Upper lobe of left lung (tissue), 6 donors: ENCODE data around the gene OR4D9. TPM values are rescaled to one million over a fixed set of nuclear protein-coding genes. Genes with fewer than 3 reads are reported as not detected.

Experiments used
- ATAC-seq, 2 donors: fragments of 200-7000 bp; cut with Tn5 transposase; one replicate each; pipeline ENCODE4 v1.9.1; 2022; ENCODE audit warnings: mild to moderate bottlenecking in 2 of 2, moderate library complexity in 2 of 2; ENCODE audit not compliant: low FRiP score in 2 of 2
- DNase-seq, 2 donors: peaks; one replicate each; pipeline ENCODE4 v3.0.0-alpha.2; 2019 to 2020
- H3K27ac ChIP-seq, 4 donors: fragments of 200-600 bp; sonication (generic); one replicate each; pipeline ENCODE4 v1.5.1; 2016 to 2019
- H3K27me3 ChIP-seq, 4 donors: fragments of 200-600 bp; sonication (generic); one replicate each; pipeline ENCODE4 v1.5.1; 2017 to 2019
- H3K36me3 ChIP-seq, 4 donors: fragments of 200-600 bp; sonication (generic); one replicate each; pipeline ENCODE4 v1.5.1; 2016 to 2019
- H3K4me1 ChIP-seq, 4 donors: fragments of 200-600 bp; sonication (generic); one replicate each; pipeline ENCODE4 v1.5.1; 2018 to 2019
- H3K4me3 ChIP-seq, 4 donors: fragments of 200-600 bp; sonication (generic); one replicate each; pipeline ENCODE4 v1.5.1; 2017 to 2019; ENCODE audit warnings: mild to moderate bottlenecking in 2 of 4, moderate library complexity in 1 of 4
- H3K9me3 ChIP-seq, 4 donors: fragments of 200-600 bp; sonication (generic); one replicate each; pipeline ENCODE4 v1.5.1; 2018 to 2019
- EP300 ChIP-seq, 4 donors: sonication (generic); formaldehyde crosslinking; IDR thresholded peaks; one replicate each; pipeline ENCODE4 v1.5.1; 2017; ENCODE audit warnings: antibody characterized with exemption in 4 of 4, control low read depth in 2 of 4
- POLR2A ChIP-seq, 4 donors: fragments of 450-650 bp; IDR thresholded peaks; one replicate each; pipeline ENCODE4 v1.5.1; 2016 to 2017; ENCODE audit warnings: antibody characterized with exemption in 4 of 4, mild to moderate bottlenecking in 2 of 4
- POLR2AphosphoS5 ChIP-seq, 2 donors: sonication (generic); formaldehyde crosslinking; IDR thresholded peaks; one replicate each; pipeline ENCODE4 v1.5.1; 2017; ENCODE audit warnings: antibody characterized with exemption in 2 of 2
- WGBS, 2 donors: methylation state at CpG; one replicate each; pipeline ENCODE4 v1.1.5; 2017 to 2018; 5-methylcytosine and 5-hydroxymethylcytosine counted together
- total RNA-seq, 6 donors: library from RNA; depleted of rRNA in 4 of 6; stranded (reverse); fragments of >200 nt in 4 of 6; gene quantifications; one replicate each; pipeline versions ENCODE4 v1.1.0 to v1.2.1, GENCODE V29; 2016 to 2021
- TF ChIP-seq, protein P1 (sequence below), 6 experiments: fragments of 450-650 bp in 4 of 6; fragments of 200-600 bp in 2 of 6; sonication (generic) in 2 of 6; IDR thresholded peaks; one replicate each; pipeline ENCODE4 v1.5.1; 2016 to 2019; ENCODE audit warnings: antibody characterized with exemption in 6 of 6
- donor health status: DM: no; HTN: no; CAD: no; lungs with moderate emphysema.
- donor health status: DM: no; HTN: yes; CAD: no; lungs with severe emphysema.

OR4D9 gene
- total RNA-seq, 6 donors from 2014 or later: not detected

- Histone ChIP-seq H3K27ac (peak overlapping the region; percentile 64 to 86 (median 86)), H3K36me3 (no peaks in the 10 kb centered on the region), H3K4me1 (peaks cover 3 to 44% (median 16%) of the 10 kb centered on the region in 4 donors), H3K4me3 (peak overlapping the region; percentile 56 to 95 (median 74)), H3K9me3 (no peaks in the 10 kb centered on the region), H3K27me3 (no peaks in the 10 kb centered on the region)
- peak; percentile 90 to 93 for DNase-seq
- 5 to 9% methylated on average over 24 to 26 of the region's 40 CpGs for WGBS, 2 donors
- TF ChIP-seq POLR2AphosphoS5 (IDR thresholded peaks at IDR 0.05) (peak; percentile 18 to 61), EP300 (IDR thresholded peaks at IDR 0.05) (no peak), POLR2A (IDR thresholded peaks at IDR 0.05) (peak in 1 of 4 donors; percentile 43)
- peak; percentile 92 to 93 for ATAC-seq
These were observed 49.5 kb downstream of the OR4D9 start for GRCh38 chr11:59560702-59561473.

GRCh38 chr11:59562292-59562691, 51.0 kb downstream of the OR4D9 start:
- H3K9me3 ChIP-seq: no peaks in the 10 kb centered on the region
- no peak overlapping the region for H3K27ac ChIP-seq
- no peak for DNase-seq
- WGBS, 2 donors: 84 to 86% methylated on average over 3 of the region's 3 CpGs
- ATAC-seq: no peak
- H3K4me1 ChIP-seq: peaks cover 3 to 38% (median 12%) of the 10 kb centered on the region in 4 donors
- no peaks in the 10 kb centered on the region for H3K36me3 ChIP-seq
- no peak overlapping the region for H3K4me3 ChIP-seq
- no peaks in the 10 kb centered on the region for H3K27me3 ChIP-seq
- TF ChIP-seq, protein P1, sequence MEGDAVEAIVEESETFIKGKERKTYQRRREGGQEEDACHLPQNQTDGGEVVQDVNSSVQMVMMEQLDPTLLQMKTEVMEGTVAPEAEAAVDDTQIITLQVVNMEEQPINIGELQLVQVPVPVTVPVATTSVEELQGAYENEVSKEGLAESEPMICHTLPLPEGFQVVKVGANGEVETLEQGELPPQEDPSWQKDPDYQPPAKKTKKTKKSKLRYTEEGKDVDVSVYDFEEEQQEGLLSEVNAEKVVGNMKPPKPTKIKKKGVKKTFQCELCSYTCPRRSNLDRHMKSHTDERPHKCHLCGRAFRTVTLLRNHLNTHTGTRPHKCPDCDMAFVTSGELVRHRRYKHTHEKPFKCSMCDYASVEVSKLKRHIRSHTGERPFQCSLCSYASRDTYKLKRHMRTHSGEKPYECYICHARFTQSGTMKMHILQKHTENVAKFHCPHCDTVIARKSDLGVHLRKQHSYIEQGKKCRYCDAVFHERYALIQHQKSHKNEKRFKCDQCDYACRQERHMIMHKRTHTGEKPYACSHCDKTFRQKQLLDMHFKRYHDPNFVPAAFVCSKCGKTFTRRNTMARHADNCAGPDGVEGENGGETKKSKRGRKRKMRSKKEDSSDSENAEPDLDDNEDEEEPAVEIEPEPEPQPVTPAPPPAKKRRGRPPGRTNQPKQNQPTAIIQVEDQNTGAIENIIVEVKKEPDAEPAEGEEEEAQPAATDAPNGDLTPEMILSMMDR (IDR thresholded peaks at IDR 0.05): no peak
- TF ChIP-seq POLR2AphosphoS5 (IDR thresholded peaks at IDR 0.05) (no peak), POLR2A (IDR thresholded peaks at IDR 0.05) (no peak)

Other genes starting within 250 kb of the OR4D9 start
- gene OR5AN1, start 152.6 kb upstream of the OR4D9 start, total RNA-seq: not detected
- not detected for gene OR5A2, start 85.1 kb upstream of the OR4D9 start, total RNA-seq
- not detected for gene OR5A1, start 75.1 kb upstream of the OR4D9 start, total RNA-seq
- not detected for gene OR4D6, start 54.6 kb upstream of the OR4D9 start, total RNA-seq
- not detected for gene OR4D10, start 38.2 kb upstream of the OR4D9 start, total RNA-seq
- gene OR4D11, start 8.0 kb upstream of the OR4D9 start, total RNA-seq: not detected
- 10 to 100 TPM; 24.4 to 52.6 (median 35.0) TPM for gene OSBP, start 104.2 kb downstream of the OR4D9 start, total RNA-seq
- 10 to 100 TPM; 13.4 to 34.5 (median 23.7) TPM for gene PATL1, start 157.5 kb downstream of the OR4D9 start, total RNA-seq
- not detected for gene OR10V1, start 202.3 kb downstream of the OR4D9 start, total RNA-seq
- gene STX3, start 243.8 kb downstream of the OR4D9 start, total RNA-seq: 100 to 1,000 TPM in 4 of 6 donors, 10 to 100 TPM in 2; 65.0 to 145 (median 135) TPM